HG02981 (cell line): ENCODE results near the gene SH3BP5.

Source experiments
- ATAC-seq: cut with Tn5 transposase; IDR thresholded peaks from one replicate; pipeline ENCODE4 v1.9.1; 2021; ENCODE audit warnings: mild to moderate bottlenecking, moderate library complexity; ENCODE audit not compliant: unreplicated experiment

Gene SH3BP5

GRCh38 chr3:15207836-15208504 lies 124.4 kb downstream of the SH3BP5 start:
- no peak for ATAC-seq

GRCh38 chr3:15206662-15207576 lies 125.5 kb downstream of the SH3BP5 start:
- peak; percentile 2 for ATAC-seq

GRCh38 chr3:15205934-15206661 lies 126.3 kb downstream of the SH3BP5 start, which contains the start of gene CAPN7:
TSS of gene CAPN7 (plus strand) at chr3:15206246. CDS start at chr3:15206496, 250 bp downstream.
- ATAC-seq: peak; percentile 91

- no peak for ATAC-seq
Measured at GRCh38 chr3:15205482-15205933, 126.9 kb downstream of the SH3BP5 start.
